ENCODE results near the gene BARHL1.

The BARHL1 gene

DNA sequence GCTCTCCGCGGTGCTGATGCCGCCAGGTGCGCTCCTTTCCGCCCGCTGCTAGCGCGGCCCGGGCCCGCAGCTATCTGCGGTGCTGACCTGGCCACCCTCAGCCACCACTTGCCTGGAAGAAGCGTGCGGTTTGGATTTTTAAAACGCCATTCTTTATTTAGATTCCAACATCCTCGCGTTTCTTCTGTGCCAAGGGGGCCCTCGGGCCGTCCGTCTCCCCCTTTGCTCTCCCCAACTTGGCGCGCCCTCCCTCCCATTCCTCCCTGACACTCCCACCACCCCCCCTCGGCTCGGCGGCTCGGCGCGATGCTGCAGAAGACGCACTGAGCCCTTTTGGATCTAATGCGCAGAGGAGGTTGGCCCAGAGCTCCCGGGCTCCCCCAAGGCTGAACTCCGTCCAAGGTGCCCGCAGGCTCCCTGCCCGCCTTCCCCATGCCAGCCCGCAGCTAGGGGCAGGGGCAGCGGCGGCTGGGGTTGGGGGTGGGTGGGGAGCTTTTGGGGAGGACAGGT is at the start of gene BARHL1:
TSS of gene BARHL1 (plus strand) at position 331 of the 510 bp plus-strand sequence. CDS start 192 bp downstream, outside the sequence.
- no peak for DNase-seq (ENCODE audit: low spot score)
- in situ Hi-C loops (cut with MboI; ENCODE audit: low sequenced_read_pairs, unreplicated experiment), result no loop called here
- TF ChIP-seq, protein P1, sequence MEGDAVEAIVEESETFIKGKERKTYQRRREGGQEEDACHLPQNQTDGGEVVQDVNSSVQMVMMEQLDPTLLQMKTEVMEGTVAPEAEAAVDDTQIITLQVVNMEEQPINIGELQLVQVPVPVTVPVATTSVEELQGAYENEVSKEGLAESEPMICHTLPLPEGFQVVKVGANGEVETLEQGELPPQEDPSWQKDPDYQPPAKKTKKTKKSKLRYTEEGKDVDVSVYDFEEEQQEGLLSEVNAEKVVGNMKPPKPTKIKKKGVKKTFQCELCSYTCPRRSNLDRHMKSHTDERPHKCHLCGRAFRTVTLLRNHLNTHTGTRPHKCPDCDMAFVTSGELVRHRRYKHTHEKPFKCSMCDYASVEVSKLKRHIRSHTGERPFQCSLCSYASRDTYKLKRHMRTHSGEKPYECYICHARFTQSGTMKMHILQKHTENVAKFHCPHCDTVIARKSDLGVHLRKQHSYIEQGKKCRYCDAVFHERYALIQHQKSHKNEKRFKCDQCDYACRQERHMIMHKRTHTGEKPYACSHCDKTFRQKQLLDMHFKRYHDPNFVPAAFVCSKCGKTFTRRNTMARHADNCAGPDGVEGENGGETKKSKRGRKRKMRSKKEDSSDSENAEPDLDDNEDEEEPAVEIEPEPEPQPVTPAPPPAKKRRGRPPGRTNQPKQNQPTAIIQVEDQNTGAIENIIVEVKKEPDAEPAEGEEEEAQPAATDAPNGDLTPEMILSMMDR (IDR thresholded peaks at IDR 0.05; ENCODE audit: borderline replicate concordance, control extremely low read depth, extremely low read depth, insufficient read depth, missing control alignments), result no peak

DNA sequence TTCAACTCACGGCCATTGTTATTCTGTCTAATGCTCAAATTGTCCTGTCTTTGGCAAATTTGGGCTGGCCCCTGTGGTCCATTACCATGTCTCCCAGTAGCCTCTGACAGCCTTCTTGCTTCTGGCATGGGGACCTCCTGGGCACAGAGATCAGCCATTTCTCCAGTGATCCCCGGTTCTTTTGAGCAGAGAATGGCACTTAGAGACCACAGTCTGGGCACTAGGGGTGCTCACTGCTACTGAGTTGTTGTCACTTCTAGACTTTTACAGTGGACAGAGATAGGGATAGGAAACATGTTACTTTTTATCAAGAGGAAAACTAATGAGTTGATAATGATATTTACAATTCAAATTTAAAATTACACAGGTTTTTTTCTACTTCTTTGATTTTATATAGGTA is 47.6 kb upstream of the BARHL1 start:
- no peak for DNase-seq (ENCODE audit: low spot score)
- TF ChIP-seq, protein P1 (IDR thresholded peaks at IDR 0.05; ENCODE audit: borderline replicate concordance, control extremely low read depth, extremely low read depth, insufficient read depth, missing control alignments), result no peak
- in situ Hi-C loops (cut with MboI; ENCODE audit: low sequenced_read_pairs, unreplicated experiment), result no loop called here

DNA sequence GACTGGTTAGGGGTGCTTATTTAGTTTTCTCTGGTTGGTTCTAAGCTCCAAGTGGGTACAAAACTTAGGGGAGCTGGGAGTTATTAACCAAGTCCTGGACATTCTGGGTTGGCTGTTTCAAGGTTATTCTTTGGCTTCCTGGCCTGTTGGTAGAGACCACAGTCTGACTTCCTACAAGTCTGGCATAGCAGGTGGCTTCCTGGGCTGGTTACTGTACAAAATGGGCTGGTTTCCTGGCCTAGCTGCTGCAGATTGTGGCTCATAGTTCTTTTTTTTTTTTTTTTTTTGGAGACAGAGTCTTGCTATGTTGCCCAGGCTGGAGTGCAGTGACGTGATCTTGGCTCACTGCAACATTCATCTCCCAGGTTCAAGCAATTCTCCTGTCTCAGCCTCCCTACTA is 46.3 kb upstream of the BARHL1 start:
- no peak for DNase-seq (ENCODE audit: low spot score)
- TF ChIP-seq, protein P1 (IDR thresholded peaks at IDR 0.05; ENCODE audit: borderline replicate concordance, control extremely low read depth, extremely low read depth, insufficient read depth, missing control alignments), result no peak
- in situ Hi-C loops (cut with MboI; ENCODE audit: low sequenced_read_pairs, unreplicated experiment), result no loop called here

DNA sequence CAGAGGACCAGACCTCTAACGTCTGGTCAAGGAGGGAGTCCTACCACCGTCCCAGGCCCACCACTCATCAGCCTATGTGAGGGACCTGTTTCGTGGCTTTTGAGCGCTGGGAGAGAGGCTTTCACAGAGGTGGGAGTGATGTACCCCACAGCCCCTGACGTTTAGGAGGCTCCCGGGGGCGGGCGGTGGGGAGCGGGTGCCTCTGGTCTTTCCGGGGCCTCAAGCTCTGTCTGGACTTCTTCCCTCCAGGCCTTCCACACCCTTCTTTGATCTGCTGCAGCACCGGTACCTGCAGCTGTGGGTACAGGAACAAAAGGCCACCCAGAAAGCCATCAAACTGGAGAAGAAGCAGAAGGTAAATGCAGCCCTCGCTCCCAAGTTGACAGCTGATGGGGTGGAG is 45.1 kb upstream of the BARHL1 start:
- TF ChIP-seq, protein P1 (IDR thresholded peaks at IDR 0.05; ENCODE audit: borderline replicate concordance, control extremely low read depth, extremely low read depth, insufficient read depth, missing control alignments), result no peak
- no peak for DNase-seq (ENCODE audit: low spot score)
- in situ Hi-C loops (cut with MboI; ENCODE audit: low sequenced_read_pairs, unreplicated experiment), result no loop called here

DNA sequence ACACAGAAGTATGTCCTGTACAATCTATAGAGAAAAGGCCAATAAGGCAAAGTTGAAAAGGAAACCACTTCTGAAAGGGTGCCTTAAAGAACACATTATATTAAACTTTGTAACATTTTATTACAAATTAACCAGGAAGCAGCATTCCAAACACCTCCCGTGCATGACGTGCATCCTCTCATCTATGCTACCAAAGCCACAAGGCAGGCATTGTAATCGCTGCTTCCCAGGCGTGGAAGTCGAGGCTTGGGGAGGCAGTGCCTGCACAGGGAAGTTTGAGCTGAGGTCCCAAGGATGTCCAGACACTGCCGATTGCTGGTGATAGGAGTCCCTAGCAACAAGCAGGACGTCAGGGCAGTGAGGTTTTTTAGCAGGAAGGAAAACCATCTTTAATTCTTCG is 44.3 kb upstream of the BARHL1 start:
- in situ Hi-C loops (cut with MboI; ENCODE audit: low sequenced_read_pairs, unreplicated experiment), result no loop called here
- TF ChIP-seq, protein P1 (IDR thresholded peaks at IDR 0.05; ENCODE audit: borderline replicate concordance, control extremely low read depth, extremely low read depth, insufficient read depth, missing control alignments), result no peak
- no peak for DNase-seq (ENCODE audit: low spot score)

DNA sequence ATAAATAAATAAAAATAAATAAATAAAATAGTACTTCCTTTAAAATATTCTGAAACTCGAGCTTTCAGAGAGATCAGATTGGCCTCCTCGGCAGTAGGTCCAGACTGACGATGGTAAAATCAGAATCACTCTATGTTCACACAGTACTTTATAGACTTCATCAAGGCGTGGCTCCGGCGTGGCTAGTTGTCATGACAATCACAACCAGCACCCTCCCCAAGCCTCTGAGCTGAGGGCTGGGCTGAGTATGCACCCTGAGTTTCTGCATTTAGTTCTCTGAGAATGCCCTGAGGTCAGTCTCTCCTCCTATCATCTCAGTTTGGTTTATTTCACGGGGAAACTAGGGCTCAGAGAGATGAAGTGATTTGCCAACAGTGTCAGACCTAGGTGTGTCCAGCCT is 43.3 kb upstream of the BARHL1 start:
- in situ Hi-C loops (cut with MboI; ENCODE audit: low sequenced_read_pairs, unreplicated experiment), result no loop called here
- TF ChIP-seq, protein P1 (IDR thresholded peaks at IDR 0.05; ENCODE audit: borderline replicate concordance, control extremely low read depth, extremely low read depth, insufficient read depth, missing control alignments), result no peak
- DNase-seq (ENCODE audit: low spot score), result no peak

Measured in GM13976 (cell line).